ENCODE data around the gene MRPL38.

DNA sequence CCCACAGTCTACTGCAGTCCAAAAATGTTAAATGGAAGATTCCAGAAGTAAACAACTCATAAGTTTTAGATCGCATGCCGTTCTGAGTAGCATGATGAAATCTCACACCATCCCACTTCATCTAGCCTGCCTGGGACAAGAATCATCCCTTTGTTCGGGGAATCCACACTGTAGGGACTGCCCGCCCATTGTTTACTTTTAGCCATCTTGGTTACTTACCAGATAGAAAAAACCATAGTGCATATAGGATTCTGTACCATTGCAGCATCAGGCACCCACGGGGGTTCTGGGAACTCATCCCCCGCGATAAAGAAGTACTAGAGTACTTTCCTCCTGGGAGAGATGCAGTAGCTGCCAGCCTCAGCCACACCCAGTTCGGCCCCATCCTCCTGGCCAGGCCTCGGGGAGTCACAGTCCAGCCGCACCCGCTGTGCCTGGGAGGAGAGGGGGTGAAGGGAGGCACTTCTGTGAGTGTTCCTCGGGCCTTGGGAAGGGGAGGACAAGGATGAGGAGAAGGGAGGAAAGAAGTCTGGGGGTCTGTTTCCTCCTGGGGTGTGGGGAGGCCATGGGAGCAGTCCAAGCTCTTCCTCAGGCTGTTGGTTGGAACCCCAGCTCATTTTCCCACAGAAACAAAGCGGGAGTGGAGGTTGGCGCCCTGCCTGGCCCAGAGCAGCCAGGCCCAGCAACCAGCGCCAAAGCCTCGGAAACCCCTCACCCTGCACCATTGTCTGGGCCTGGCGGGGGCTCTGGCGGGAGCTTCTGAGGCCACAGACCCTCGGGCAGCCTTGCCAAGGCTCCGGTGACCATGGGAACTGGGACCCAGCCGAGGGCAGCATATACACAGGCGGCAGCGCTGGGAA lies 35.2 kb downstream of the MRPL38 start:
- TF ChIP-seq POLR2A (IDR thresholded peaks at IDR 0.05; ENCODE audit: low read length) = no peak
- TF ChIP-seq GATA1 (IDR thresholded peaks at IDR 0.05; ENCODE audit: low read depth, low read length) = no peak

Data from erythroblast (primary cell).